ENCODE data around the gene PTPRU. TPM values are rescaled to one million over a fixed set of nuclear protein-coding genes. Genes with fewer than 3 reads are reported as not detected.

The PTPRU gene
- total and polyA plus RNA-seq, 2 experiments from 2014 or later: 8.0 to 105 TPM

DNA sequence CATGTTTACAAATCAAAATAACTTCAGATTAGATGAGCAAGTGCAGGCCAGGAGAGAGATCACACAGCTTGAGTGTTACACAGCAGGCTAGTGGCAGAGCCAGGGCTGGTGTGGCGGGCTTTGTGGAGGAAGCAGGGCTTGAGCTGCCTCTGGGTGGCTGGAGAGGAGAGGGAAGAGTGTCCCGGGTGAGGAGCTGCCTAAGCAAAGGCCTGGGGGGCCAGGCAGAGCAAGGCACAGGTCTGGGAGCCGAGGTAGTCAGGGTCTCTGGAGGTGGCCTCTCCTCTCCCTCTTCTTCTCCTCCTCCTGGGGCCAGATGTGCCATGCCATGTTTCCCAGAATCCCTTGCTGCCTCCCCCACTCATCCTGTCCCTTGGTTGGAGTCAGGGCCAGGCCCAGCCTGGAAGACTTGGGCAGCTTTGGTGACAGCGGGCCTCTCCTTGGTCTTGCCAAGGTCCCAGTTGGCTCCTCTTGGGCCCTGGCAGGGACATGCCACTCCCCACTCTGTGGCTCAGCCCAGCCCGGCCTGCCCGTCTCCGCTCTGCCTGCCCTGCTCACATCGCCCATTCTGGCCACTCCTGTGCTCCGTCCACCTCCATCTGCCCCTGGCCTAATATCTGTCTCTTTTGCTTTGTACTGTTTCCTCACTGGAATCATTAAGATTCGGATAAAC lies 70.3 kb downstream of the PTPRU start:
- ATAC-seq (no peak), DNase-seq (ENCODE audit: low spot score) (no peak)
- Histone ChIP-seq H3K4me2 (no peak overlapping the region), H3K4me3 (no peak overlapping the region), H3F3A (replicated peaks; ENCODE audit: low read depth) (no peaks in the 10 kb centered on the region), H3K36me3 (ENCODE audit: insufficient read depth) (peaks cover 3% of the 10 kb centered on the region; the same call in 1 of the 2 replicates), H3K79me2 (replicated peaks; ENCODE audit: insufficient read depth) (no peaks in the 10 kb centered on the region), H3K27me3 (ENCODE audit: insufficient read depth) (no peaks in the 10 kb centered on the region), H3K27ac (ENCODE audit: low read depth) (no peak overlapping the region), H3K4me1 (ENCODE audit: insufficient read depth) (no peaks in the 10 kb centered on the region), H2AFZ (no peak overlapping the region), H3K9me2 (ENCODE audit: insufficient read depth) (no peaks in the 10 kb centered on the region), H4K20me1 (replicated peaks; ENCODE audit: insufficient read depth) (no peaks in the 10 kb centered on the region)
- no peak overlapping the region for H3K27ac Mint-ChIP-seq
- TF ChIP-seq POLR2AphosphoS5 (IDR thresholded peaks at IDR 0.05; ENCODE audit: low read depth): no peak
- TF ChIP-seq ZNF114 (CRISPR knock-in tag; IDR thresholded peaks at IDR 0.05): no peak
- TF ChIP-seq REST (IDR thresholded peaks at IDR 0.05; ENCODE audit: unreplicated experiment): no peak
- TF ChIP-seq, protein P1, sequence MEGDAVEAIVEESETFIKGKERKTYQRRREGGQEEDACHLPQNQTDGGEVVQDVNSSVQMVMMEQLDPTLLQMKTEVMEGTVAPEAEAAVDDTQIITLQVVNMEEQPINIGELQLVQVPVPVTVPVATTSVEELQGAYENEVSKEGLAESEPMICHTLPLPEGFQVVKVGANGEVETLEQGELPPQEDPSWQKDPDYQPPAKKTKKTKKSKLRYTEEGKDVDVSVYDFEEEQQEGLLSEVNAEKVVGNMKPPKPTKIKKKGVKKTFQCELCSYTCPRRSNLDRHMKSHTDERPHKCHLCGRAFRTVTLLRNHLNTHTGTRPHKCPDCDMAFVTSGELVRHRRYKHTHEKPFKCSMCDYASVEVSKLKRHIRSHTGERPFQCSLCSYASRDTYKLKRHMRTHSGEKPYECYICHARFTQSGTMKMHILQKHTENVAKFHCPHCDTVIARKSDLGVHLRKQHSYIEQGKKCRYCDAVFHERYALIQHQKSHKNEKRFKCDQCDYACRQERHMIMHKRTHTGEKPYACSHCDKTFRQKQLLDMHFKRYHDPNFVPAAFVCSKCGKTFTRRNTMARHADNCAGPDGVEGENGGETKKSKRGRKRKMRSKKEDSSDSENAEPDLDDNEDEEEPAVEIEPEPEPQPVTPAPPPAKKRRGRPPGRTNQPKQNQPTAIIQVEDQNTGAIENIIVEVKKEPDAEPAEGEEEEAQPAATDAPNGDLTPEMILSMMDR (conservative IDR thresholded peaks at IDR 0.05; ENCODE audit: low read depth in 2 of 2): no peak
- TF ChIP-seq EZH2 (IDR thresholded peaks at IDR 0.05; ENCODE audit: low read depth, unreplicated experiment): no peak
- no peak for TF ChIP-seq ZNF331 (CRISPR knock-in tag; IDR thresholded peaks at IDR 0.05; ENCODE audit: low read depth)
- TF ChIP-seq STAT1 (IDR thresholded peaks at IDR 0.05; ENCODE audit: unreplicated experiment): no peak
- no peak for TF ChIP-seq ZNF462 (CRISPR knock-in tag; IDR thresholded peaks at IDR 0.05)
- TF ChIP-seq EZH2phosphoT487 (IDR thresholded peaks at IDR 0.05; ENCODE audit: unreplicated experiment): no peak
- no peak for TF ChIP-seq NANOG (IDR thresholded peaks at IDR 0.05; ENCODE audit: borderline replicate concordance)
- H3K4me3 Mint-ChIP-seq: no peak overlapping the region
- H3K4me1 Mint-ChIP-seq: peaks cover 18% of the 10 kb centered on the region
- peaks cover 6% of the 10 kb centered on the region for H3K27me3 Mint-ChIP-seq (ENCODE audit: insufficient read depth, low read depth, poor library complexity)
- no peaks in the 10 kb centered on the region; the same call in 2 of the 3 replicates for H3K9me3 Mint-ChIP-seq
- peaks cover 14% of the 10 kb centered on the region for H3K36me3 Mint-ChIP-seq (ENCODE audit: low read depth)

Measured in GM23338 (cell line).